HepG2 (cell line): Measurements from ENCODE around the gene ZNF571. TPM values are rescaled to one million over a fixed set of nuclear protein-coding genes. Genes with fewer than 3 reads are reported as not detected.
A peak's percentile ranks its signal among the peaks of the same experiment; 100 is the strongest.

ENCODE experiments used
- EEA1 ChIP-seq: sonication (generic); formaldehyde crosslinking; IDR thresholded peaks from 2 replicates; pipeline ENCODE4 v1.5.1; 2020; ENCODE audit warnings: mild to moderate bottlenecking, missing genetic modification reagents, borderline replicate concordance
- ESRRA ChIP-seq: sonication (generic); formaldehyde crosslinking; IDR thresholded peaks from 2 replicates; pipeline ENCODE4 v1.5.1; 2020; ENCODE audit warnings: mild to moderate bottlenecking, low read depth, missing genetic modification reagents
- ETV5 ChIP-seq: IDR thresholded peaks from 2 replicates; pipeline ENCODE4 v1.6.1; 2018; ENCODE audit warnings: missing biosample characterization, missing genetic modification reagents, inconsistent platforms, borderline replicate concordance
- GATAD1 ChIP-seq: IDR thresholded peaks from 2 replicates; pipeline ENCODE4 v1.6.1; 2016; ENCODE audit warnings: missing genetic modification reagents, missing compliant biosample characterization
- ISX ChIP-seq: sonication (generic); formaldehyde crosslinking; conservative IDR thresholded peaks from 2 replicates; pipeline ENCODE4 v1.5.0; 2020; ENCODE audit warnings: missing genetic modification reagents
- MED1 ChIP-seq: sonication (generic); formaldehyde crosslinking; IDR thresholded peaks from 2 replicates; pipeline ENCODE4 v1.4.0; 2020; ENCODE audit warnings: missing genetic modification reagents
- MTERF4 ChIP-seq: sonication (generic); formaldehyde crosslinking; IDR thresholded peaks from 2 replicates; pipeline ENCODE4 v1.8.0; 2023; ENCODE audit warnings: mild to moderate bottlenecking, missing genetic modification reagents
- MYPOP ChIP-seq: sonication (generic); formaldehyde crosslinking; IDR thresholded peaks from 2 replicates; pipeline ENCODE4 v1.8.1; 2023; ENCODE audit warnings: mild to moderate bottlenecking, moderate library complexity, missing genetic modification reagents
- POLR2G ChIP-seq: fragments of 200-400 bp; formaldehyde crosslinking; IDR thresholded peaks from 2 replicates; pipeline ENCODE4 v1.6.1; 2018; ENCODE audit warnings: mild to moderate bottlenecking, low read depth, low read length, moderate library complexity
- STAT6 ChIP-seq: sonication (generic); formaldehyde crosslinking; IDR thresholded peaks from 2 replicates; pipeline ENCODE4 v1.4.0; 2020; ENCODE audit warnings: missing genetic modification reagents, mild to moderate bottlenecking, borderline replicate concordance
- TOE1 ChIP-seq: sonication (generic); formaldehyde crosslinking; IDR thresholded peaks from 2 replicates; pipeline ENCODE4 v1.4.0; 2020; ENCODE audit warnings: mild to moderate bottlenecking, missing genetic modification reagents
- ZBTB7B ChIP-seq: sonication (generic); formaldehyde crosslinking; IDR thresholded peaks from 2 replicates; pipeline ENCODE4 v1.4.0; 2020; ENCODE audit warnings: missing genetic modification reagents
- ZNF12 ChIP-seq: sonication (generic); formaldehyde crosslinking; IDR thresholded peaks from 2 replicates; pipeline ENCODE4 v1.5.0; 2020; ENCODE audit warnings: missing genetic modification reagents
- ZNF230 ChIP-seq: sonication (generic); formaldehyde crosslinking; IDR thresholded peaks from 2 replicates; pipeline ENCODE4 v1.4.0; 2020; ENCODE audit warnings: mild to moderate bottlenecking, missing genetic modification reagents
- ZNF276 ChIP-seq: sonication (generic); formaldehyde crosslinking; IDR thresholded peaks from 2 replicates; pipeline ENCODE4 v1.4.0; 2020; ENCODE audit warnings: mild to moderate bottlenecking, low read depth, missing genetic modification reagents
- ZNF710 ChIP-seq: sonication (generic); formaldehyde crosslinking; IDR thresholded peaks from 2 replicates; pipeline ENCODE4 v1.5.0; 2020; ENCODE audit warnings: mild to moderate bottlenecking, missing genetic modification reagents, borderline replicate concordance
- ZNF747 ChIP-seq: sonication (generic); formaldehyde crosslinking; IDR thresholded peaks from 2 replicates; pipeline ENCODE4 v1.8.1; 2023; ENCODE audit warnings: missing genetic modification reagents, mild to moderate bottlenecking, borderline replicate concordance
- ZNF883 ChIP-seq: sonication (generic); formaldehyde crosslinking; IDR thresholded peaks from 2 replicates; pipeline ENCODE4 v1.5.1; 2020; ENCODE audit warnings: mild to moderate bottlenecking, missing genetic modification reagents; ENCODE audit errors: not compliant biosample characterization
- polyA plus RNA-seq, 8 experiments: library from polyadenylated mRNA; depleted of rRNA in 3 of 8; stranded (reverse) in 7 of 8; unstranded in 1 of 8; fragments of >200 nt; fragmentation: Illumina TruSeq in 4 of 8; extraction: Trizol in 4 of 8; gene quantifications; 2 replicates each; pipeline versions ENCODE4 v1.2.1 to v1.2.3, GENCODE V29; 2011 to 2016; ENCODE audit warnings: low read depth in 4 of 8, missing spikeins in 1 of 8, mixed read lengths in 1 of 8; ENCODE audit not compliant: insufficient read depth in 1 of 8
- total RNA-seq, 5 experiments: library from RNA; depleted of rRNA; stranded (reverse); fragments of >200 nt; fragmentation: Illumina TruSeq; extraction: Trizol; gene quantifications; 2 replicates each; pipeline ENCODE4 v1.2.3, GENCODE V29; 2016; ENCODE audit warnings: low read depth in 1 of 5

The ZNF571 gene
- total and polyA plus RNA-seq, 2 of the 13 experiments (the other 11 are each of a cell fraction or from before 2014, with no cell fraction given): 1.3 to 1.9 TPM

- peak; percentile 60; the same call in 1 of the 2 replicates for TF ChIP-seq STAT6 (CRISPR knock-in tag)
- peak; percentile 32; the same call in 1 of the 2 replicates for TF ChIP-seq ETV5 (CRISPR knock-in tag)
- TF ChIP-seq ZNF883 (CRISPR knock-in tag): peak; percentile 50
- no peak for TF ChIP-seq ZNF12 (CRISPR knock-in tag)
- peak; percentile 42; the same call in 1 of the 2 replicates for TF ChIP-seq ZNF710
- TF ChIP-seq TOE1: 0 out of 2 replicates have a peak, but pooled peaks have one; percentile 61
- no peak for TF ChIP-seq ZNF276 (CRISPR knock-in tag)
- TF ChIP-seq GATAD1 (CRISPR knock-in tag): peak; percentile 82
- TF ChIP-seq ESRRA (CRISPR knock-in tag): no peak; the same call in 1 of the 2 replicates
- peak; percentile 70 for TF ChIP-seq ZNF230 (CRISPR knock-in tag)
- TF ChIP-seq MYPOP (CRISPR knock-in tag): peak; percentile 91
- TF ChIP-seq ZBTB7B: no peak
- 0 out of 2 replicates have a peak, but pooled peaks have one; percentile 0 for TF ChIP-seq EEA1
- 0 out of 2 replicates have a peak, but pooled peaks have one; percentile 40 for TF ChIP-seq ZNF747
- TF ChIP-seq ISX (CRISPR knock-in tag): 0 out of 2 replicates have a peak, but pooled peaks have one; percentile 17
- TF ChIP-seq MED1: peak; percentile 13; the same call in 1 of the 2 replicates
- TF ChIP-seq POLR2G: peak; percentile 72
- TF ChIP-seq MTERF4 (CRISPR knock-in tag): no peak
These were observed at the start of gene ZNF571, which contains the start of gene ZNF540 (continued) for GRCh38 chr19:37594304-37594981.
